Measurements from ENCODE around the gene CFHR2.

The CFHR2 gene

DNA sequence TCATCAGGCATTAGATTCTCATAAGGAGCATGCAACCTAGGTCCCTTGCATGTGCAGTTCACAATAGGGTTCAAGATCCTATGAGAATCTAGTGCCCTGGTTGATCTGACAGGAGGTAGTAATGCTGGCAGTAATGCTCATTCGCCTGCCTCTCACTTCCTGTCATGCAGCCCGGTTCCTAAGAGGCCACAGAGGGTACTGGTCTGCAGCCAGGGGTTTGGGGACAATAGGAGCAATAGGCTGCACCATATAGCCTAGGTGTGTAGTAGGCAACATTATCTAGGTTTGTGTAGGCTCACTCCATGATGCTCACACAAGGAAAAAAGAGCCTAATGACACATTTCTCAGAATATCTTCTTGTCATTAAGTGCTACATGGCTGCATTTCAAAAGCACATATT is 59.6 kb downstream of the CFHR2 start:
- DNase-seq: no peak

DNA sequence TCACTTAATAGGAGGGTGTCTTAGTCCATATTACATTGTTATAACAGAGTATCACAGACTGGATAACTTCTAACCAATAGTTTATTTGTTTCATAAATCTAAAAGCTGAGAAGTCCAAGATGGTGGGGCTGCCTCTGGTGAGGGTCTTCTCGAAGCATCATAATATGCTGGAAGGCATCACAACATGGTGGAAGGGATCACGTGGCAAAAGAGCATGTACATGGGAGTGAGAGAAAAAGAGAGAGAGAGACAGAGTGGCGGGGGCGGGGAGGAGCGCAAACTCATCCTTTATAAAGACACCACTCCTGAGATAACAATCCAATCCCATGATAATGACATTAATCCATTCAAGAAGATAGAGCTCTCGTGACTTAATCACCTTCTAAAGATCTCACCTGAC is 65.3 kb downstream of the CFHR2 start:
- DNase-seq: no peak

Data from fibroblast of skin of abdomen (primary cell).